Measurements from ENCODE around the gene SLC17A7. TPM values are rescaled to one million over a fixed set of nuclear protein-coding genes. Genes with fewer than 3 reads are reported as not detected.

Gene SLC17A7
- not detected in 2 replicates for total RNA-seq (2012; rRNA removed)
- 0.03 TPM in 1 of 2 replicates, not detected in the other for polyA plus RNA-seq (2012; rRNA removed)
- polyA plus RNA-seq (2012; cell fraction: cytosol; rRNA removed), result 0.04 TPM in 1 of 2 replicates, not detected in the other
- 0.21 and 0.24 TPM in 2 replicates for polyA plus RNA-seq (2012; cell fraction: nucleus; rRNA removed; ENCODE audit: low replicate concordance)
- percentile 7 among the genes with signal in this experiment for Bru-seq, nascent RNA
- BruChase-seq, experiment 1, labeled RNA remaining after a 6-hour chase, result not detected
- BruChase-seq, experiment 2, labeled RNA remaining after a 2-hour chase, result percentile 5 among the genes with signal in this experiment
- long read RNA-seq, result 0 reads

DNA sequence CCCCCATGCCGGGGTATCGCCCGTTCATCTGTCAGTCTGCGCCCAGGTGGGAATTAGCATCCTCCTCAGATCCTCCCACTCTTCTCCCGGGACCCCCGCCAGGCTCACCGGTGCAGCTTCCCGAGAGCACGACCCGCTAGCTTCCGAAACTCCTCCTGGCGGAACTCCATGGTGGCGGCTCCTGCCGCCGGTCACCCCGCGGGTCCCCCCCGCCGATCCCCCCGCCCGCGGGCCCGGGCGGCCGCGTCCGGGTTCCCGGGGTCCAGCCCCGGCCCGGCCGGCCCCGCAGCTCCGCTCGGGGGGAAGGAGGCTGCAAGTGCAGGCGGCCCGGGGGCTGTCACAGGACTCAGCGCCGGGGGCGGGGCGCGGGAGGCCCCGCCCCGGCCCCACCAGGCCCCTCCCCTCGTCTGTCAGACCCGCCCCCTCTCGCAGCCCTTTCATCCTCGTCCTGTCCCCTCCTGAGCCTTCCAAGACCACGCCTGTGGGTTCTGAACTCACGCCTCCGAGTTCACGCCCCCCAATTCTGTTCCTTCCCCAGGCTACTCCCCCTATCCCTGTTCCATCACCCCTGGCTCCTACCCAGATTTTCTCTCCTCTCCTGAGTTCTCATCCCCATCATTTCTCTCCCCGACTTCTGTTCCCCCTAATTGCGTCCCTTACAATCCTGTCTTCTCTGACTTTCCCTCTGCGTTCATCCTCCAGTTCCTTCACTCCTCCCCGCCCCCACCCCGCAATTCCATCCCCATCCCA is at the start of gene SLC17A7:
SLC17A7 (minus strand) TSS at position 318 of the 750 bp plus-strand sequence; CDS start at position 170, 148 bp downstream.
- CTCF ChIA-PET, result no interaction called here
- ATAC-seq (ENCODE audit: low read depth), result no peak
- H3K9ac ChIP-seq (ENCODE audit: low read depth, low read length), result no peak within 1 kb of the TSS

More for the DNA sequence above, at the start of gene SLC17A7:
- POLR2A ChIA-PET (ENCODE audit: unreplicated experiment), result no interaction called here
- Histone ChIP-seq H3K36me3 (ENCODE audit: control insufficient read depth, insufficient read depth, low read length) (no peaks in the 10 kb centered on the region), H3K27ac (ENCODE audit: insufficient read depth, low read length) (no peak within 1 kb of the TSS), H3K4me1 (ENCODE audit: control insufficient read depth, insufficient read depth, low read length) (no peaks in the 10 kb centered on the region), H3K4me3 (ENCODE audit: insufficient read depth, low read depth, low read length) (no peak within 1 kb of the TSS), H4K91ac (ENCODE audit: insufficient read depth, low read depth, low read length) (no peak within 1 kb of the TSS), H3K9me3 (ENCODE audit: control insufficient read depth, insufficient read depth, low read length) (no peaks in the 10 kb centered on the region; the same call in 1 of the 2 replicates), H3K79me1 (ENCODE audit: low read depth in 1 of 2, low read length in 2 of 2) (no peaks in the 10 kb centered on the region), H4K8ac (ENCODE audit: low read depth in 2 of 2, low read length in 2 of 2) (no peak within 1 kb of the TSS), H3K4me2 (ENCODE audit: low read depth, low read length) (peak within 1 kb of the TSS; percentile 34), H2AK5ac (ENCODE audit: low read depth, low read length) (no peak within 1 kb of the TSS), H3K27me3 (ENCODE audit: control insufficient read depth, insufficient read depth, low read length) (peaks cover 59% of the 10 kb centered on the region), H2BK20ac (ENCODE audit: low read depth, low read length) (no peak within 1 kb of the TSS), H3K56ac (ENCODE audit: extremely low read depth, insufficient read depth, low read length) (no peak within 1 kb of the TSS), H4K20me1 (ENCODE audit: insufficient read depth, low read length) (peaks cover 3% of the 10 kb centered on the region; the same call in 1 of the 2 replicates), H2BK120ac (ENCODE audit: low read depth, low read length) (no peak within 1 kb of the TSS), H2AFZ (replicated peaks; ENCODE audit: low read length, poor library complexity) (peak within 1 kb of the TSS; percentile 87), H3K14ac (replicated peaks; ENCODE audit: low read depth, low read length) (no peak within 1 kb of the TSS), H4K5ac (ENCODE audit: low read depth, low read length) (no peak within 1 kb of the TSS), H3K23ac (ENCODE audit: low read depth, low read length) (no peak within 1 kb of the TSS; the same call in 1 of the 2 replicates), H3K9me1 (ENCODE audit: insufficient read depth, low read length) (peaks cover 3% of the 10 kb centered on the region; the same call in 1 of the 2 replicates), H2BK15ac (ENCODE audit: low read depth, low read length) (no peak within 1 kb of the TSS), H2AK9ac (replicated peaks; ENCODE audit: low read depth, low read length, poor library complexity) (peak within 1 kb of the TSS; percentile 45), H3K4ac (ENCODE audit: low read depth, low read length) (no peak within 1 kb of the TSS), H2BK5ac (ENCODE audit: low read depth, low read length, poor library complexity, severe bottlenecking) (no peak within 1 kb of the TSS), H3K18ac (ENCODE audit: low read depth, low read length) (no peak within 1 kb of the TSS)
- BruUV-seq (replicated peaks), result no TSS peak
- DNase-seq, result no peak
- intact Hi-C loops (cut with micrococcal nuclease), result no loop called here
- 9% methylated on average over 19 of the region's 56 CpGs; no CpG with 5 or more reads in 1 of the 2 experiments for WGBS, 2 experiments (ENCODE audit: extremely low coverage in 2 of 2, insufficient read length in 1 of 2)
- in situ Hi-C loops (cut with MboI; ENCODE audit: low sequenced_read_pairs), result loop anchor here (10.0 kb wide), 1 partner anchor 47 kb away; no protein-coding TSS in a partner anchor
- dilution Hi-C loops (cut with HindIII; ENCODE audit: low sequenced_read_pairs, unreplicated experiment), result no loop called here
- TF ChIP-seq MAFK (IDR thresholded peaks at IDR 0.05; ENCODE audit: low read depth, low read length) (no peak), SMC3 (IDR thresholded peaks at IDR 0.05; ENCODE audit: low read depth, low read length) (no peak), MAZ (IDR thresholded peaks at IDR 0.05; ENCODE audit: borderline replicate concordance, low read depth, low read length) (no peak), RCOR1 (IDR thresholded peaks at IDR 0.05; ENCODE audit: insufficient replicate concordance, low read length) (no peak), BHLHE40 (IDR thresholded peaks at IDR 0.05; ENCODE audit: low read depth, low read length) (no peak), MXI1 (IDR thresholded peaks at IDR 0.05; ENCODE audit: borderline replicate concordance, low read depth, low read length) (no peak), RAD21 (IDR thresholded peaks at IDR 0.05; ENCODE audit: low read length) (no peak), CHD1 (IDR thresholded peaks at IDR 0.05; ENCODE audit: low read depth, low read length) (no peak)
- TF ChIP-seq, protein P1, sequence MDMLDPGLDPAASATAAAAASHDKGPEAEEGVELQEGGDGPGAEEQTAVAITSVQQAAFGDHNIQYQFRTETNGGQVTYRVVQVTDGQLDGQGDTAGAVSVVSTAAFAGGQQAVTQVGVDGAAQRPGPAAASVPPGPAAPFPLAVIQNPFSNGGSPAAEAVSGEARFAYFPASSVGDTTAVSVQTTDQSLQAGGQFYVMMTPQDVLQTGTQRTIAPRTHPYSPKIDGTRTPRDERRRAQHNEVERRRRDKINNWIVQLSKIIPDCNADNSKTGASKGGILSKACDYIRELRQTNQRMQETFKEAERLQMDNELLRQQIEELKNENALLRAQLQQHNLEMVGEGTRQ (IDR thresholded peaks at IDR 0.05; ENCODE audit: low read depth, low read length), result no peak

All from IMR-90 (cell line).